Smooth muscle cell of the brain vasculature (primary cell): ENCODE results near the gene ABTB1.

ENCODE experiments used
- DNase-seq: peaks from one replicate; pipeline ENCODE4 v3.0.0-alpha.2; 2012; ENCODE audit warnings: low read depth, low spot score

ABTB1 gene

GRCh38 chr3:127672429-127673190, at the start of gene ABTB1:
Gene ABTB1, plus strand, starts transcription at chr3:127672952. Its CDS starts 74 bp downstream, at chr3:127673026.
- no peak for DNase-seq

- no peak for DNase-seq
Observed at GRCh38 chr3:127624063-127624462, 48.7 kb upstream of the ABTB1 start.

- no peak for DNase-seq
Observed at GRCh38 chr3:127625821-127626220, 46.9 kb upstream of the ABTB1 start.

GRCh38 chr3:127628426-127628787, 44.3 kb upstream of the ABTB1 start:
- no peak for DNase-seq

- DNase-seq: no peak
Observed at GRCh38 chr3:127628788-127629466, 43.8 kb upstream of the ABTB1 start, which contains the start of gene PODXL2. Gene PODXL2, plus strand, starts transcription at chr3:127629185. Its CDS starts 35 bp downstream, at chr3:127629220.

- no peak for DNase-seq
Observed at GRCh38 chr3:127629467-127630403, 43.0 kb upstream of the ABTB1 start.

GRCh38 chr3:127630811-127631714, 41.7 kb upstream of the ABTB1 start:
- DNase-seq: no peak

GRCh38 chr3:127632035-127632820, 40.5 kb upstream of the ABTB1 start:
- DNase-seq: no peak

- no peak for DNase-seq
Observed at GRCh38 chr3:127634653-127635052, 38.1 kb upstream of the ABTB1 start.

GRCh38 chr3:127637546-127637945, 35.2 kb upstream of the ABTB1 start:
- no peak for DNase-seq

- DNase-seq: no peak
Observed at GRCh38 chr3:127637971-127638370, 34.8 kb upstream of the ABTB1 start.

- DNase-seq: no peak
Observed at GRCh38 chr3:127639173-127640041, 33.3 kb upstream of the ABTB1 start.

GRCh38 chr3:127640042-127640355, 32.8 kb upstream of the ABTB1 start:
- DNase-seq: no peak

GRCh38 chr3:127644641-127645370, 27.9 kb upstream of the ABTB1 start:
- no peak for DNase-seq

- DNase-seq: no peak
Observed at GRCh38 chr3:127645371-127646015, 27.3 kb upstream of the ABTB1 start.

- DNase-seq: no peak
Observed at GRCh38 chr3:127646501-127647046, 26.2 kb upstream of the ABTB1 start.

- no peak for DNase-seq
Observed at GRCh38 chr3:127647166-127647844, 25.4 kb upstream of the ABTB1 start.
